Endothelial cell of umbilical vein (primary cell): ENCODE results near the gene DYNAP. TPM values are rescaled to one million over a fixed set of nuclear protein-coding genes. Genes with fewer than 3 reads are reported as not detected.

Experiments
- BruUV-seq: library from RNA; stranded (reverse); fragments of 400-500 nt; replicated peaks from 2 replicates; lab custom pipeline; 2021; lab: Mats Ljungman, UMichigan
- CTCF ChIA-PET: fragments of 300-600, 350-600 bp; sonication (Branson Sonifier 250); formaldehyde crosslinking; loops from one replicate; lab custom pipeline; 2021; ENCODE audit warnings: antibody characterized with exemption, inconsistent platforms; lab: Charles Lee
- POLR2A ChIA-PET: fragments of 300-600, 350-600 bp; sonication (Branson Sonifier 250); formaldehyde crosslinking; loops from one replicate; lab custom pipeline; 2021; ENCODE audit warnings: antibody characterized with exemption, inconsistent platforms; lab: Charles Lee
- DNase-seq: peaks from one replicate; pipeline ENCODE4 v3.0.0-alpha.2; 2011; ENCODE audit warnings: low read depth, low spot score
- FAIRE-seq: peaks from 2 replicates; lab custom pipeline; 2011; peaks lifted over from hg19 to GRCh38; lab: Jason Lieb, UNC
- H2AFZ ChIP-seq: 2 replicates; pipeline ENCODE4 v1.6.0; 2012; ENCODE audit warnings: low read depth, low read length, control low read depth, inconsistent platforms
- H3K27ac ChIP-seq: 2 replicates; pipeline ENCODE4 v1.5.1; 2011; ENCODE audit warnings: low read depth, mild to moderate bottlenecking, control low read depth, low read length, moderate library complexity; ENCODE audit not compliant: insufficient read depth
- H3K27me3 ChIP-seq, 2 experiments: 2 replicates each; pipeline versions ENCODE4 v1.6.0 to v1.6.1; 2011; ENCODE audit warnings: low read length in 2 of 2, mixed read lengths in 1 of 2; ENCODE audit not compliant: control insufficient read depth in 2 of 2, insufficient read depth in 2 of 2
- H3K36me3 ChIP-seq, 2 experiments: 2 replicates in 1 of 2; 3 replicates in 1 of 2; pipeline ENCODE4 v1.5.1; 2011; ENCODE audit warnings: low read length in 2 of 2, mild to moderate bottlenecking in 1 of 2, moderate library complexity in 1 of 2; ENCODE audit not compliant: control insufficient read depth in 2 of 2, insufficient read depth in 2 of 2; ENCODE audit errors: extremely low read depth in 1 of 2
- H3K4me1 ChIP-seq: 3 replicates; pipeline ENCODE4 v1.5.1; 2011; ENCODE audit warnings: mild to moderate bottlenecking, low read length; ENCODE audit not compliant: control insufficient read depth, insufficient read depth; ENCODE audit errors: extremely low read depth
- H3K4me2 ChIP-seq: 2 replicates; pipeline ENCODE4 v1.6.1; 2011; ENCODE audit warnings: low read length, control low read depth, mixed read lengths; ENCODE audit not compliant: insufficient read depth
- H3K4me3 ChIP-seq, 3 experiments: fragments of 200-600 bp in 1 of 3; sonication (generic), shearing (Covaris generic) in 1 of 3; replicated peaks in 1 of 3; 2 replicates each; pipeline ENCODE4 v1.5.1; 2011 to 2016; ENCODE audit warnings: control low read depth in 3 of 3, low read length in 3 of 3, mild to moderate bottlenecking in 2 of 3, inconsistent platforms in 1 of 3, low read depth in 1 of 3, moderate library complexity in 1 of 3; ENCODE audit not compliant: insufficient read depth in 1 of 3
- H3K79me2 ChIP-seq: 2 replicates; pipeline ENCODE4 v1.6.0; 2012; ENCODE audit warnings: low read length, inconsistent platforms; ENCODE audit not compliant: control insufficient read depth, insufficient read depth
- H3K9ac ChIP-seq: replicated peaks from 2 replicates; pipeline ENCODE3; 2011; ENCODE audit warnings: low read length, control low read depth; ENCODE audit not compliant: insufficient read depth; ENCODE audit errors: extremely low read depth
- H3K9me1 ChIP-seq: replicated peaks from 3 replicates; pipeline ENCODE4 v1.6.0; 2011; ENCODE audit warnings: mild to moderate bottlenecking, low read length; ENCODE audit not compliant: control insufficient read depth, insufficient read depth; ENCODE audit errors: extremely low read depth
- H3K9me3 ChIP-seq: replicated peaks from 2 replicates; pipeline ENCODE4 v1.5.1; 2012; ENCODE audit warnings: low read length, inconsistent platforms; ENCODE audit not compliant: control insufficient read depth, insufficient read depth
- H4K20me1 ChIP-seq: replicated peaks from 2 replicates; pipeline ENCODE3; 2011; ENCODE audit warnings: mild to moderate bottlenecking, low read length; ENCODE audit not compliant: control insufficient read depth, insufficient read depth; ENCODE audit errors: extremely low read depth
- EZH2 ChIP-seq: IDR thresholded peaks from 2 replicates; pipeline ENCODE4 v1.6.1; 2012; ENCODE audit warnings: borderline replicate concordance, low read depth, mild to moderate bottlenecking, moderate library complexity, low read length, inconsistent platforms; ENCODE audit not compliant: severe bottlenecking
- JUN ChIP-seq: IDR thresholded peaks from 2 replicates; pipeline ENCODE4 v1.6.1; 2011; ENCODE audit warnings: borderline replicate concordance, low read depth; ENCODE audit not compliant: insufficient read length, insufficient read depth
- POLR2A ChIP-seq: IDR thresholded peaks from 2 replicates; pipeline ENCODE4 v1.6.1; 2012; ENCODE audit warnings: low read depth, mild to moderate bottlenecking, control low read depth, low read length
- POLR2AphosphoS5 ChIP-seq: IDR thresholded peaks from 2 replicates; pipeline ENCODE4 v1.6.1; 2012; ENCODE audit warnings: low read depth, mild to moderate bottlenecking, control low read depth, low read length, moderate library complexity; ENCODE audit not compliant: insufficient read depth
- dilution Hi-C: fragments of 300-500 bp; cut with MboI; formaldehyde crosslinking; loops from one replicate; pipeline ENCODE4 v1.15.0; 2019; ENCODE audit warnings: low sequenced_read_pairs; ENCODE audit not compliant: extremely low pct_ligation_motif_present
- intact Hi-C: fragments of 100-400 bp; cut with micrococcal nuclease; formaldehyde crosslinking; loops from one replicate; pipeline ENCODE4 v1.10.0; 2022
- polyA plus RNA-seq, 4 experiments: library from polyadenylated mRNA; depleted of rRNA in 3 of 4; stranded (reverse) in 3 of 4; unstranded in 1 of 4; fragments of >200 nt; gene quantifications; 2 replicates each; pipeline versions ENCODE4 v1.2.1 to v1.2.3, GENCODE V29; 2011 to 2012; ENCODE audit warnings: missing spikeins in 1 of 4
- total RNA-seq: library from RNA; stranded (reverse); gene quantifications from 2 replicates; pipeline ENCODE4 v1.2.3, GENCODE V29; 2021

The DYNAP gene
- total and polyA plus RNA-seq, 2 donors (not counting 3 experiments of a cell fraction or from before 2014, with no cell fraction given): not detected

GRCh38 chr18:54584065-54584464 lies 7.0 kb upstream of the DYNAP start:
- no TSS peak for BruUV-seq
- Histone ChIP-seq H3K4me3 (no peak overlapping the region), H3K9me1 (no peaks in the 10 kb centered on the region), H3K9me3 (no peaks in the 10 kb centered on the region), H4K20me1 (no peaks in the 10 kb centered on the region), H3K4me2 (no peak overlapping the region), H3K36me3 (no peaks in the 10 kb centered on the region), H3K4me1 (no peaks in the 10 kb centered on the region), H3K79me2 (no peaks in the 10 kb centered on the region), H3K27me3 (peaks cover 0 to 2% of the 10 kb centered on the region in 2 experiments), H3K27ac (no peak overlapping the region), H3K9ac (no peak overlapping the region), H2AFZ (no peak overlapping the region)
- dilution Hi-C loops: no loop called here
- POLR2A ChIA-PET: no interaction called here
- CTCF ChIA-PET: no interaction called here
- intact Hi-C loops: no loop called here
- FAIRE-seq: no peak
- DNase-seq: no peak
- no peak for TF ChIP-seq JUN
- TF ChIP-seq POLR2AphosphoS5: no peak

DNA sequence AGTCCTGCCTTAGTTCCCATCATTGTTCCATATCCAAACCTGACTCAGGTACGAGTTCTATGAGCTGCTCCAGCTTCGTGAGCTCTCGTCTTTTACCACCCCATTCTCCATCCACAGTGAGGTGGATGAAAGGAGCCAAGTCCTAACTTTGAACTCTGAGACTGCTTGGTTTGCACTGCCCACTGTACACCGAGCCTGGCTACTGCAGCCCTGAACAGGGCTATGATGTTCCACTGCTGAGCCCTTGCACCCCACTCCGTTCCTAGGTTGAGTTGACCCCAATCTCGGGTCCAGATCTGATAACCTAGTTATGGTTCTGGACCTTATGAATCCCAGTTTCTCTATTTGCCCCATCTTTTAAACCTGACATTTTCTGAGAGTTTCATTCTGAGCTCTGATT lies 5.3 kb upstream of the DYNAP start:
- TF ChIP-seq POLR2AphosphoS5: no peak
- TF ChIP-seq POLR2A: no peak
- no peak for TF ChIP-seq EZH2
- Histone ChIP-seq H3K9me1 (no peaks in the 10 kb centered on the region), H3K4me2 (no peak overlapping the region), H4K20me1 (no peaks in the 10 kb centered on the region), H3K27ac (no peak overlapping the region), H3K9ac (no peak overlapping the region), H3K4me3 (no peak overlapping the region), H2AFZ (no peak overlapping the region), H3K9me3 (no peaks in the 10 kb centered on the region), H3K27me3 (peaks cover 0 to 2% of the 10 kb centered on the region in 2 experiments), H3K4me1 (no peaks in the 10 kb centered on the region), H3K36me3 (no peaks in the 10 kb centered on the region), H3K79me2 (no peaks in the 10 kb centered on the region)
- intact Hi-C loops (no loop called here), dilution Hi-C loops (no loop called here)
- ChIA-PET POLR2A (no interaction called here), CTCF (interaction anchor here (1.4 kb wide), 1 partner anchor 24 kb away, joined by 4 read pairs; no protein-coding TSS in a partner anchor)
- DNase-seq (no peak), FAIRE-seq (no peak)
- no TSS peak for BruUV-seq
